HepG2 (cell line): ENCODE measurements around the gene KAZALD1. TPM values are rescaled to one million over a fixed set of nuclear protein-coding genes. Genes with fewer than 3 reads are reported as not detected.

Experiments used
- ATAC-seq: fragments of 200-7000 bp; cut with Tn5 transposase; 3 replicates; pipeline ENCODE4 v1.9.1; 2020; ENCODE audit warnings: mild to moderate bottlenecking, moderate library complexity
- BruUV-seq: library from RNA; stranded (reverse); fragments of 400-500 nt; replicated peaks from 2 replicates; lab custom pipeline; 2021; lab: Mats Ljungman, UMichigan
- CTCF ChIA-PET: fragments of 300-600 bp; formaldehyde crosslinking; extraction: SDS; loops from one replicate; lab custom pipeline; 2021; ENCODE audit warnings: low total read pairs, inconsistent platforms, low intra/inter-chr PET ratio; lab: Yijun Ruan, JAX
- POLR2A ChIA-PET: fragments of 350-600 bp; sonication (Branson Sonifier 250); formaldehyde crosslinking; loops from one replicate; lab custom pipeline; 2020; ENCODE audit warnings: antibody characterized with exemption, inconsistent platforms; lab: Yijun Ruan, JAX
- DNase-seq: peaks from one replicate; pipeline ENCODE4 v3.0.0-alpha.2; 2015; ENCODE audit warnings: low spot score
- FAIRE-seq: peaks from 3 replicates; lab custom pipeline; 2011; peaks lifted over from hg19 to GRCh38; lab: Jason Lieb, UNC
- H2AFZ ChIP-seq: one replicate; pipeline ENCODE4 v1.6.1; 2011; ENCODE audit warnings: low read length, inconsistent platforms
- H3K27ac ChIP-seq: fragments of 300-600 bp; 3 replicates; pipeline ENCODE4 v1.8.0; 2011; ENCODE audit warnings: mixed run types, mild to moderate bottlenecking, mixed read lengths, low read length, inconsistent platforms; ENCODE audit not compliant: insufficient read depth; ENCODE audit errors: extremely low read length
- H3K27me3 ChIP-seq, 2 experiments: fragments of 200-600 bp in 1 of 2; 2 replicates in 1 of 2; 3 replicates in 1 of 2; pipeline versions ENCODE4 v1.6.0 to v1.8.0; 2011; ENCODE audit warnings: low read length in 2 of 2, mild to moderate bottlenecking in 2 of 2, moderate library complexity in 2 of 2, inconsistent platforms in 1 of 2; ENCODE audit not compliant: insufficient read depth in 2 of 2, control insufficient read depth in 1 of 2
- H3K36me3 ChIP-seq, 2 experiments: fragments of 200-600 bp in 1 of 2; replicated peaks in 1 of 2; 2 replicates in 1 of 2; 3 replicates in 1 of 2; pipeline versions ENCODE4 v1.5.1 to v1.8.0; 2011; ENCODE audit warnings: low read length in 2 of 2, inconsistent platforms in 1 of 2; ENCODE audit not compliant: insufficient read depth in 2 of 2, control insufficient read depth in 1 of 2
- H3K4me1 ChIP-seq: 2 replicates; pipeline ENCODE4 v1.5.1; 2012; ENCODE audit warnings: low read length, inconsistent platforms; ENCODE audit not compliant: insufficient read depth
- H3K4me2 ChIP-seq: 2 replicates; pipeline ENCODE4 v1.6.0; 2011; ENCODE audit warnings: low read depth, low read length, inconsistent platforms
- H3K4me3 ChIP-seq, 3 experiments: fragments of 200-600 bp in 1 of 3; sonication (generic), shearing (Covaris generic) in 1 of 3; replicated peaks in 1 of 3; 2 replicates each; pipeline ENCODE4 v1.5.1; 2011 to 2016; ENCODE audit warnings: low read length in 3 of 3, inconsistent platforms in 2 of 3, low read depth in 2 of 3, mild to moderate bottlenecking in 2 of 3, control low read depth in 1 of 3, mixed read lengths in 1 of 3; ENCODE audit not compliant: insufficient read depth in 1 of 3
- H3K79me2 ChIP-seq: one replicate; pipeline ENCODE4 v1.6.1; 2011; ENCODE audit warnings: low read length, inconsistent platforms; ENCODE audit not compliant: insufficient read depth
- H3K9ac ChIP-seq: 2 replicates; pipeline ENCODE4 v1.6.0; 2011; ENCODE audit warnings: mild to moderate bottlenecking, low read depth, low read length, inconsistent platforms; ENCODE audit not compliant: insufficient read depth
- H3K9me3 ChIP-seq: 2 replicates; pipeline ENCODE4 v1.5.1; 2012; ENCODE audit warnings: mild to moderate bottlenecking, low read length
- H4K20me1 ChIP-seq: 2 replicates; pipeline ENCODE4 v1.6.0; 2011; ENCODE audit warnings: inconsistent platforms, mild to moderate bottlenecking, low read length, moderate library complexity; ENCODE audit not compliant: insufficient read depth
- AKNA ChIP-seq: sonication (generic); formaldehyde crosslinking; IDR thresholded peaks from 2 replicates; pipeline ENCODE4 v1.4.0; 2020; ENCODE audit warnings: missing genetic modification reagents, borderline replicate concordance
- EP300 ChIP-seq, 3 experiments: sonication (generic) in 1 of 3; formaldehyde crosslinking in 1 of 3; IDR thresholded peaks; 2 replicates each; pipeline versions ENCODE4 v1.5.1 to v1.6.1; 2011 to 2020; ENCODE audit warnings: low read depth in 2 of 3, low read length in 2 of 3, borderline replicate concordance in 1 of 3, improper control_type of control experiment in 1 of 3, mild to moderate bottlenecking in 1 of 3, missing genetic modification reagents in 1 of 3, moderate library complexity in 1 of 3
- KIAA2018 ChIP-seq: sonication (generic); formaldehyde crosslinking; IDR thresholded peaks from 2 replicates; pipeline ENCODE4 v1.5.0; 2020; ENCODE audit warnings: mild to moderate bottlenecking, missing genetic modification reagents, borderline replicate concordance
- NR2C2 ChIP-seq: sonication (generic); formaldehyde crosslinking; IDR thresholded peaks from 2 replicates; pipeline ENCODE4 v1.4.0; 2020; ENCODE audit warnings: missing genetic modification reagents, mild to moderate bottlenecking, moderate library complexity, borderline replicate concordance
- SCMH1 ChIP-seq: sonication (generic); formaldehyde crosslinking; IDR thresholded peaks from 2 replicates; pipeline ENCODE4 v1.9.0; 2021; ENCODE audit warnings: missing genetic modification reagents, mild to moderate bottlenecking, borderline replicate concordance
- SRSF4 ChIP-seq: fragments of 200-400 bp; formaldehyde crosslinking; IDR thresholded peaks from one replicate; pipeline ENCODE4 v1.6.1; 2018; ENCODE audit warnings: mild to moderate bottlenecking, low read depth, low read length, moderate library complexity; ENCODE audit not compliant: poor library complexity, severe bottlenecking
- WGBS: methylation state at CpG from one replicate; pipeline ENCODE4 v1.1.6; 2017; ENCODE audit warnings: low lambda C conversion rate; 5-methylcytosine and 5-hydroxymethylcytosine counted together
- in situ Hi-C: cut with HindIII; loops from 2 replicates; pipeline ENCODE4 v1.10.0; 2017; ENCODE audit warnings: low pct_unique_long_range_greater_than_20kb; ENCODE audit not compliant: extremely low pct_ligation_motif_present
- intact Hi-C: fragments of 100-400 bp; cut with micrococcal nuclease; formaldehyde crosslinking; loops from one replicate; pipeline ENCODE4 v1.10.0; 2022; ENCODE audit not compliant: unreplicated experiment
- polyA plus RNA-seq, 8 experiments: library from polyadenylated mRNA; depleted of rRNA in 3 of 8; stranded (reverse) in 7 of 8; unstranded in 1 of 8; fragments of >200 nt; fragmentation: Illumina TruSeq in 4 of 8; extraction: Trizol in 4 of 8; gene quantifications; 2 replicates each; pipeline versions ENCODE4 v1.2.1 to v1.2.3, GENCODE V29; 2011 to 2016; ENCODE audit warnings: low read depth in 4 of 8, missing spikeins in 1 of 8, mixed read lengths in 1 of 8; ENCODE audit not compliant: insufficient read depth in 1 of 8
- total RNA-seq, 5 experiments: library from RNA; depleted of rRNA; stranded (reverse); fragments of >200 nt; fragmentation: Illumina TruSeq; extraction: Trizol; gene quantifications; 2 replicates each; pipeline ENCODE4 v1.2.3, GENCODE V29; 2016; ENCODE audit warnings: low read depth in 1 of 5

Gene KAZALD1
- total and polyA plus RNA-seq, 2 of the 13 experiments (the other 11 are each of a cell fraction or from before 2014, with no cell fraction given), result 16.7 to 27.7 TPM

GRCh38 chr10:101095550-101096213, 33.9 kb downstream of the KAZALD1 start:
- H4K20me1 ChIP-seq, result no peaks in the 10 kb centered on the region
- no peak overlapping the region for H3K4me2 ChIP-seq
- CTCF ChIA-PET, result interaction anchor here (1.1 to 3.1 kb wide), 2 partner anchors 46 to 54 kb away, joined by 3 to 65 read pairs; no protein-coding TSS in a partner anchor
- BruUV-seq, result no TSS peak
- H3K9ac ChIP-seq, result no peak overlapping the region
- DNase-seq (peak; percentile 66), ATAC-seq (peak; percentile 85), FAIRE-seq (peak; percentile 81)
- H3K79me2 ChIP-seq, result no peaks in the 10 kb centered on the region
- H3K27ac ChIP-seq, result no peak overlapping the region
- peaks cover 7 to 65% of the 10 kb centered on the region in 2 experiments; a peak in 4 of 5 replicates for H3K27me3 ChIP-seq
- POLR2A ChIA-PET, result interaction anchor here (1.5 to 1.8 kb wide), 2 partner anchors 17 to 46 kb away, joined by 13 to 17 read pairs; no protein-coding TSS in a partner anchor
- peaks cover 22% of the 10 kb centered on the region for H3K4me1 ChIP-seq
- 0% methylated on average over 2 of the region's 7 CpGs for WGBS
- no peaks in the 10 kb centered on the region for H3K36me3 ChIP-seq
- H3K4me3 ChIP-seq, result no peak overlapping the region
- intact Hi-C loops (loop anchor here (1.0 kb wide), 1 partner anchor 47 kb away; no protein-coding TSS in a partner anchor), in situ Hi-C loops (loop anchor here (5.0 kb wide), 1 partner anchor 47 kb away; no protein-coding TSS in a partner anchor)
- H3K9me3 ChIP-seq, result no peaks in the 10 kb centered on the region
- H2AFZ ChIP-seq, result no peak overlapping the region
- no peak for TF ChIP-seq SRSF4
- TF ChIP-seq NR2C2 (CRISPR knock-in tag), result no peak
- TF ChIP-seq KIAA2018 (CRISPR knock-in tag), result no peak
- TF ChIP-seq EP300 (IDR thresholded peaks at IDR 0.05; ENCODE audit: low read depth in 2 of 2, low read length in 2 of 2), result 0 out of 4 replicates have a peak, but pooled peaks of 1 of the 2 experiments have one; percentile 9
- TF ChIP-seq EP300 (CRISPR knock-in tag; IDR thresholded peaks at IDR 0.05; ENCODE audit: borderline replicate concordance), result no peak
- no peak for TF ChIP-seq SCMH1
- no peak for TF ChIP-seq AKNA (CRISPR knock-in tag)
